MM.1S (cell line): Measurements from ENCODE around the gene PCBP4.
A peak's percentile ranks its signal among the peaks of the same experiment; 100 is the strongest.
"Not testable (repeated sequence)": the region's sequence is repeated elsewhere in the genome, so short reads cannot be mapped to it uniquely, and the experiment has no call there.

Source experiments
- DNase-seq: peaks from one replicate; pipeline ENCODE4 v3.0.0-alpha.2; 2015
- H2AFZ ChIP-seq: fragments of 300-600 bp; sonication (generic); 2 replicates; pipeline ENCODE4 v1.6.0; 2016; ENCODE audit warnings: antibody characterized with exemption, low read length
- H3F3A ChIP-seq: fragments of 300-600 bp; sonication (generic); 2 replicates; pipeline ENCODE4 v1.6.1; 2016; ENCODE audit warnings: mild to moderate bottlenecking, antibody characterized with exemption, low read length, moderate library complexity, mixed read lengths; ENCODE audit not compliant: insufficient read depth
- H3K27ac ChIP-seq: fragments of 300-600 bp; sonication (generic); 2 replicates; pipeline ENCODE4 v1.5.1; 2016; ENCODE audit warnings: mild to moderate bottlenecking, low read length
- H3K27me3 ChIP-seq: fragments of 300-600 bp; sonication (generic); replicated peaks from 2 replicates; pipeline ENCODE4 v1.6.0; 2016; ENCODE audit warnings: low read length; ENCODE audit not compliant: insufficient read depth
- H3K36me3 ChIP-seq: fragments of 300-600 bp; sonication (generic); replicated peaks from 2 replicates; pipeline ENCODE4 v1.6.1; 2016; ENCODE audit warnings: mild to moderate bottlenecking, low read length, mixed read lengths; ENCODE audit not compliant: insufficient read depth
- H3K4me1 ChIP-seq: fragments of 300-600 bp; sonication (generic); 2 replicates; pipeline ENCODE4 v1.6.1; 2016; ENCODE audit warnings: low read length, mixed read lengths
- H3K4me2 ChIP-seq: fragments of 300-600 bp; sonication (generic); 2 replicates; pipeline ENCODE4 v1.6.0; 2016; ENCODE audit warnings: low read depth, low read length
- H3K4me3 ChIP-seq: fragments of 300-600 bp; sonication (generic); 2 replicates; pipeline ENCODE4 v1.5.1; 2016; ENCODE audit warnings: low read length, mixed read lengths
- H3K79me2 ChIP-seq: fragments of 300-600 bp; sonication (generic); 2 replicates; pipeline ENCODE4 v1.6.1; 2016; ENCODE audit warnings: mixed run types, low read length, mixed read lengths
- H3K9ac ChIP-seq: fragments of 300-600 bp; sonication (generic); 2 replicates; pipeline ENCODE4 v1.6.1; 2016; ENCODE audit warnings: low read length, mixed read lengths
- H3K9me2 ChIP-seq: fragments of 300-600 bp; sonication (generic); replicated peaks from 2 replicates; pipeline ENCODE4 v1.6.1; 2016; ENCODE audit warnings: mild to moderate bottlenecking, low read length, mixed read lengths; ENCODE audit not compliant: insufficient read depth
- H3K9me3 ChIP-seq: fragments of 300-600 bp; sonication (generic); replicated peaks from 2 replicates; pipeline ENCODE4 v1.6.1; 2016; ENCODE audit warnings: mild to moderate bottlenecking, low read length, mixed read lengths; ENCODE audit not compliant: insufficient read depth
- H4K20me1 ChIP-seq: fragments of 300-600 bp; sonication (generic); 2 replicates; pipeline ENCODE4 v1.6.1; 2016; ENCODE audit warnings: mild to moderate bottlenecking, low read length, moderate library complexity, mixed read lengths; ENCODE audit not compliant: insufficient read depth
- EZH2 ChIP-seq: fragments of 300-600 bp; sonication (generic); optimal IDR thresholded peaks from 2 replicates; pipeline ENCODE3; 2017; ENCODE audit warnings: low read depth, mild to moderate bottlenecking, antibody characterized with exemption, low read length, mixed read lengths
- EZH2phosphoT487 ChIP-seq: fragments of 300-600 bp; sonication (generic); IDR thresholded peaks from 2 replicates; pipeline ENCODE4 v1.6.1; 2018; ENCODE audit warnings: antibody characterized with exemption, low read length
- TF ChIP-seq, protein P1 (sequence below): fragments of 300-600 bp; sonication (generic); IDR thresholded peaks from 2 replicates; pipeline ENCODE4 v1.5.1; 2016; ENCODE audit warnings: antibody characterized with exemption, low read length, mixed read lengths

PCBP4 gene

DNA sequence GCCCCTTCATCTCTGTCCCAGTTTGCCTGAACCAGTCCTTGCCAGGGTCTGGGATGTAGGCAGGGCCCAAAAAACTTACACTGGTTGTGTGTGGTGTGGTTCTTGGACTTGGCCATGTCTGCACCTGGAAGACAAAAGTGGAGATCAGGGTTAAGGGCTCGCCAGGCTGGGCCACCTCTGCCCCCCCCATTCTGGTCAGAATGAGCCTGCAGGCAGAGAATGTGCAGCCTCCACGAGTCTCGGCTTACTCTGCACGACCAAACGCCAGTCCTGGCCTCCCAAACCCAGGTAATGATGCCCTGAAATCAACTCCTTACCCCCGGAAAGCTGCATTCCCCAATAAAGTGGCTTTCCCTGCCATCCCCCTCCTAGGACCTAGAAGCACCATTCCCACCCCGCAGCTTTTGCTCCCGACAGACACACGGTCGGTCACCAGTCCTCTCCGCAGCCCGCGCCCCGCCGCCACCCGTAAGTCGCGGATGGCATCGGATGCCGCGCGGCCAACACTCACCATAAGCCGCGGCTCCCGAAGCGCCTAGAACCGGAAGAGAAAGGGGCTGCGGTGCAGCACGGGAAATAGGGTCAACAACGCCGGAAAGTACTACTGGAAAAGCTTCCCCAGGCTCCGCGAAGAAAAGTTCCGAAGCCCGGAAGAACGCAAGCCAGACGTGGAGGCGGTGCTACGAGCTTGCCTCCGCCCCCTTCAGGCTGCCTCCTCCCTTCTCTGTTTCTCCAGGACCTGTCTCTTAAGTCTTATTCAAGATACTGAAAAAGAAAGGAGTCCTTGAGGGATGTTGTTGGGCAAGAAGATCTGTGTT is 28.3 kb upstream of the PCBP4 start, which contains the start of gene RPL29:
TSS of gene RPL29 (minus strand) at position 550 of the 818 bp plus-strand sequence. CDS start at position 116, 434 bp downstream.
- Histone ChIP-seq H3K4me1 (peaks cover 8% of the 10 kb centered on the region), H3K4me3 (peak within 1 kb of the TSS; percentile 94), H3K79me2 (peaks cover 30% of the 10 kb centered on the region), H4K20me1 (no peaks in the 10 kb centered on the region), H3K9me3 (no peaks in the 10 kb centered on the region), H3K9ac (peak within 1 kb of the TSS; percentile 95), H2AFZ (peak within 1 kb of the TSS; percentile 76; the same call in 1 of the 2 replicates), H3K36me3 (peaks cover 10% of the 10 kb centered on the region; the same call in 1 of the 2 replicates), H3K9me2 (no peaks in the 10 kb centered on the region), H3K27ac (peak within 1 kb of the TSS; percentile 69; the same call in 1 of the 2 replicates), H3F3A (peaks cover 30% of the 10 kb centered on the region), H3K27me3 (peaks cover 10% of the 10 kb centered on the region; the same call in 1 of the 2 replicates), H3K4me2 (peak within 1 kb of the TSS; percentile 97)
- TF ChIP-seq EZH2 = no peak
- no peak for TF ChIP-seq EZH2phosphoT487
- peak; percentile 93 for DNase-seq

DNA sequence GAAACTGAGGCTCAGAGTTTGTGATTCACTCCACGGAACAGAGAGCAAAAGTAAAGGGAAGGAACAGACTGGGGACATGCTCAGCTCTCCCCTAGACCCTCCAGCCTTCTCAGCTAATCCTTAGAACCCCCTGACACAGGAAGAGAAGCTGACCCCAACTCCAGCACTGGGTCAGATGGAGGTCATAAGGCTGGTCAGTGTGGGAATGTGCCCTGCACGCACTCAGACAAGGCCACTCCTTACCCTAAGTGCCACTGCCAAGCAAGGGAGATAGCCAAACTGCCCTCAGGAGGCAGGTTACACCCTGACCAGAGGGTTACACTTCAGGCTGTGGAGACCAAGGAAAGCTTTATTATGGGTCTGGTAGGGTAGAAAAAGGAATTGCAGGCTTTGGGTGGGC is 27.3 kb upstream of the PCBP4 start:
- H3K9me3 ChIP-seq = no peaks in the 10 kb centered on the region
- peaks cover 10% of the 10 kb centered on the region; the same call in 1 of the 2 replicates for H3K36me3 ChIP-seq
- peaks cover 30% of the 10 kb centered on the region for H3F3A ChIP-seq
- H3K27me3 ChIP-seq = peaks cover 6% of the 10 kb centered on the region; the same call in 1 of the 2 replicates
- no peak overlapping the region; the same call in 1 of the 2 replicates for H3K27ac ChIP-seq
- H3K4me2 ChIP-seq = peak overlapping the region; percentile 97
- H3K4me1 ChIP-seq = peaks cover 8% of the 10 kb centered on the region
- H3K79me2 ChIP-seq = peaks cover 30% of the 10 kb centered on the region
- DNase-seq = no peak
- H4K20me1 ChIP-seq = no peaks in the 10 kb centered on the region
- H3K9me2 ChIP-seq = no peaks in the 10 kb centered on the region
- TF ChIP-seq EZH2phosphoT487 = no peak
- TF ChIP-seq EZH2 = no peak
- TF ChIP-seq, protein P1, sequence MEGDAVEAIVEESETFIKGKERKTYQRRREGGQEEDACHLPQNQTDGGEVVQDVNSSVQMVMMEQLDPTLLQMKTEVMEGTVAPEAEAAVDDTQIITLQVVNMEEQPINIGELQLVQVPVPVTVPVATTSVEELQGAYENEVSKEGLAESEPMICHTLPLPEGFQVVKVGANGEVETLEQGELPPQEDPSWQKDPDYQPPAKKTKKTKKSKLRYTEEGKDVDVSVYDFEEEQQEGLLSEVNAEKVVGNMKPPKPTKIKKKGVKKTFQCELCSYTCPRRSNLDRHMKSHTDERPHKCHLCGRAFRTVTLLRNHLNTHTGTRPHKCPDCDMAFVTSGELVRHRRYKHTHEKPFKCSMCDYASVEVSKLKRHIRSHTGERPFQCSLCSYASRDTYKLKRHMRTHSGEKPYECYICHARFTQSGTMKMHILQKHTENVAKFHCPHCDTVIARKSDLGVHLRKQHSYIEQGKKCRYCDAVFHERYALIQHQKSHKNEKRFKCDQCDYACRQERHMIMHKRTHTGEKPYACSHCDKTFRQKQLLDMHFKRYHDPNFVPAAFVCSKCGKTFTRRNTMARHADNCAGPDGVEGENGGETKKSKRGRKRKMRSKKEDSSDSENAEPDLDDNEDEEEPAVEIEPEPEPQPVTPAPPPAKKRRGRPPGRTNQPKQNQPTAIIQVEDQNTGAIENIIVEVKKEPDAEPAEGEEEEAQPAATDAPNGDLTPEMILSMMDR = no peak
- peak overlapping the region; percentile 95 for H3K9ac ChIP-seq
- no peak overlapping the region for H2AFZ ChIP-seq
- peak overlapping the region; percentile 94 for H3K4me3 ChIP-seq

DNA sequence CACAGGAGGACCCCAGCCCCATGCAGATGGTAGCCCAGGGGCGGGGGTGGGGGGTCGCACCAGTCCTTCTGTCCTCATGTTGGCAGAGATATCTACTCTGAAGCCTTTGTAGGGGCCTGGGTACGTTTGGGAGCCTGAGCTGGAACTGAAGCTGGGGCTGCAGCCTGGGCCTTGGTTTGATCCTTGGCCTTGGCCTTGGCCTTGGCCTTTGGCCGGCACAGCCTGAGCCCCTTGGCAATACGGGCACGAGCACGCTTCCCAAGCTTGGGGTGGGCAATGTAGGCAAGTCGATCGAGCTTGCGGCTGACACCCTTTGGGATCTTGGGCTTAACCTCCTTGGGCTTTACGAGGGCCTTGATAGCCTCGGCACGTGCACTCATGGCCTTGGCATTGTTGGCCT is 26.4 kb upstream of the PCBP4 start:
- not testable (repeated sequence) for H3K4me3 ChIP-seq, H3K9me2 ChIP-seq, H3K4me1 ChIP-seq, H3K4me2 ChIP-seq, H2AFZ ChIP-seq, DNase-seq, H3K9me3 ChIP-seq, H3K9ac ChIP-seq, H4K20me1 ChIP-seq, H3K27ac ChIP-seq, H3K36me3 ChIP-seq, H3K27me3 ChIP-seq
- peaks cover 37% of the 10 kb centered on the region for H3F3A ChIP-seq
- H3K79me2 ChIP-seq = peaks cover 30% of the 10 kb centered on the region

DNA sequence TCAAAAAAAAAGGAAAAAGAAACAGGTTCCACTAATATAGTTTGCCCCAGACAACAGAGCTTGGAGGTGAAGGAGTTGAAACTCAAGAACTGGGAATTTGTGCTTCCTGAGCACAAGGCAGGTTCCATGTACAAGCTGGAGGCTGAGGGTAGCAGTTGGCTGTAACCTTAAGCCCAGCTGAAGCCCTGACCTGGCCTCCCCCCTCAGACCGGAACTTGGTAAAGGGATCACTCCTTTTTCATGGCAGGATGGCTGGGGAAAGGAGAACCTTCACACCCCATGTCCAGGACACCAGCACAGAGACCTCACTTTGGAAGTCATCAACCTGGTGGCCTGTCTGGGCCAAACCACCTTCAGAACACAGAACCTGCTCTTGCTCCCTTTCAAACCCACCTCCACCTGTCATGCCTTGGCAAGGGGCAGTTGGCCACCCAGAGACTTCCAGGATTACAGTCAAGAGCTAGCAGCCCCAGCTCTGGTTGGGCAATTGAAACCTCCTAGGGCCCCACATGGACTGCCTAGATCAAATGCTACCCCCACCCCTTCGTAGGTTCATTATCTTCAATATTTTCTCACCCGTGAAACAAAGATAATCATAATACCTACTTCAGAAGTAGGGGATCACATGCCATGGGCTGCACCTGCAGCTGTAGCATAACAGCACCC is 24.9 kb upstream of the PCBP4 start:
- TF ChIP-seq EZH2 (no peak), EZH2phosphoT487 (no peak)
- TF ChIP-seq, protein P1 = no peak
- no peak for DNase-seq
- Histone ChIP-seq H3K9me3 (no peaks in the 10 kb centered on the region), H3K79me2 (peaks cover 30% of the 10 kb centered on the region), H3K36me3 (peaks cover 10% of the 10 kb centered on the region; the same call in 1 of the 2 replicates), H4K20me1 (no peaks in the 10 kb centered on the region), H3K27me3 (no peaks in the 10 kb centered on the region), H3K4me1 (peaks cover 8% of the 10 kb centered on the region), H2AFZ (no peak overlapping the region), H3K9ac (no peak overlapping the region), H3F3A (peaks cover 37% of the 10 kb centered on the region), H3K9me2 (no peaks in the 10 kb centered on the region), H3K27ac (no peak overlapping the region), H3K4me2 (no peak overlapping the region), H3K4me3 (no peak overlapping the region)

DNA sequence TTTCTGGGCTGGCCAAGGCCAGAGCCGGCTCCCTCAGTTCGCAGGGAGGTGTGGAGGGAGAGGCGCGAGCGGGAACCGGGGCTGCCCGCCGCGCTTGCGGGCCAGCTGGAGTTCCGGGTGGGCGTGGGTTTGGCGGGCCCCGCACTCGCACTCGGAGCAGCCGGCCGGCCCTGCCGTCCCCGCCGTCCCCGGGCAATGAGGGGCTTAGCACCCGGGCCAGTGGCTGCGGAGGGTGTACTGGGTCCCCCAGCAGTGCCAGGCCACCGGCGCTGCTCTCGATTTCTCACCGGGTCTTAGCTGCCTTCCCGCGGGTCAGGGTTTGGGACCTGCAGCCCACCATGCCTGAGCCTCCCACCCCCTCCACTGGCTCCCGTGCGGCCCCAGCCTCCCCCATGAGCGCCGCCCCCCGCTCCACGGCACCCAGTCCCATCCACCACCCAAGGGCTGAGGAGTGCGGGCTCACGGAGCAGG is 23.3 kb upstream of the PCBP4 start:
- not testable (repeated sequence) for H3K4me1 ChIP-seq, H3K27me3 ChIP-seq, H3K9me2 ChIP-seq, H2AFZ ChIP-seq, H3K4me3 ChIP-seq, DNase-seq, H3K36me3 ChIP-seq, H3K9me3 ChIP-seq, H3K27ac ChIP-seq, H3K4me2 ChIP-seq, H4K20me1 ChIP-seq, H3K9ac ChIP-seq
- peaks cover 37% of the 10 kb centered on the region for H3F3A ChIP-seq
- H3K79me2 ChIP-seq = peaks cover 28% of the 10 kb centered on the region
